Smooth muscle cell (in vitro differentiated cells): ENCODE data around the gene CARD9. TPM values are rescaled to one million over a fixed set of nuclear protein-coding genes. Genes with fewer than 3 reads are reported as not detected.

ENCODE experiments used
- DNase-seq: peaks from one replicate; lab custom pipeline; 2025; ENCODE audit not compliant: unreplicated experiment; lab: John Stamatoyannopoulos, UW
- H2AFZ ChIP-seq: fragments of 200-600 bp; sonication (generic); 2 replicates; pipeline ENCODE4 v1.6.0; 2016; ENCODE audit warnings: antibody characterized with exemption, low read depth, mild to moderate bottlenecking
- H3F3A ChIP-seq: fragments of 200-600 bp; sonication (generic); 2 replicates; pipeline ENCODE4 v1.6.0; 2017; ENCODE audit warnings: antibody characterized with exemption, low read depth
- H3K27ac ChIP-seq: fragments of 200-600 bp; sonication (generic); 2 replicates; pipeline ENCODE4 v1.5.1; 2016; ENCODE audit warnings: low read depth, mild to moderate bottlenecking
- H3K27me3 ChIP-seq: fragments of 200-600 bp; sonication (generic); 2 replicates; pipeline ENCODE4 v1.6.1; 2016; ENCODE audit warnings: low read depth, mild to moderate bottlenecking
- H3K36me3 ChIP-seq: fragments of 200-600 bp; sonication (generic); 2 replicates; pipeline ENCODE4 v1.5.1; 2016; ENCODE audit warnings: low read depth
- H3K4me1 ChIP-seq: fragments of 200-600 bp; sonication (generic); 2 replicates; pipeline ENCODE4 v1.5.1; 2016; ENCODE audit warnings: low read depth
- H3K4me2 ChIP-seq: fragments of 200-600 bp; sonication (generic); 2 replicates; pipeline ENCODE4 v1.6.0; 2016; ENCODE audit warnings: mild to moderate bottlenecking
- H3K4me3 ChIP-seq: fragments of 200-600 bp; sonication (generic); 2 replicates; pipeline ENCODE4 v1.5.1; 2016; ENCODE audit warnings: mild to moderate bottlenecking
- H3K79me2 ChIP-seq: fragments of 200-600 bp; sonication (generic); 2 replicates; pipeline ENCODE4 v1.6.0; 2016; ENCODE audit warnings: low read depth, mild to moderate bottlenecking
- H3K9ac ChIP-seq: fragments of 200-600 bp; sonication (generic); 2 replicates; pipeline ENCODE4 v1.6.0; 2016; ENCODE audit warnings: low read depth
- H3K9me3 ChIP-seq: fragments of 200-600 bp; sonication (generic); replicated peaks from 2 replicates; pipeline ENCODE4 v1.5.1; 2016; ENCODE audit warnings: low read depth
- H4K20me1 ChIP-seq: fragments of 200-600 bp; sonication (generic); 2 replicates; pipeline ENCODE4 v1.6.0; 2016; ENCODE audit warnings: low read depth
- CTCF ChIP-seq: fragments of 200-600 bp; sonication (generic); IDR thresholded peaks from 2 replicates; pipeline ENCODE4 v1.5.1; 2017; ENCODE audit warnings: borderline replicate concordance, mild to moderate bottlenecking, antibody characterized with exemption; ENCODE audit not compliant: insufficient read depth, poor library complexity, severe bottlenecking
- WGBS: methylation state at CpG from one replicate; pipeline ENCODE4 v1.1.7; 2016; ENCODE audit warnings: low lambda C conversion rate; 5-methylcytosine and 5-hydroxymethylcytosine counted together
- polyA plus RNA-seq: library from polyadenylated mRNA; unstranded; fragments of >200 nt; fragmentation: Nextera tagmentation; extraction: Ambion mirVana; gene quantifications from 2 replicates; pipeline ENCODE4 v1.2.1, GENCODE V29; 2016
- total RNA-seq: library from RNA; depleted of rRNA; stranded (reverse); fragments of >200 nt; gene quantifications from 2 replicates; pipeline ENCODE4 v1.2.3, GENCODE V29; 2014

The CARD9 gene
- total and polyA plus RNA-seq, 2 experiments from 2014 or later = 1.2 to 1.9 TPM

DNA sequence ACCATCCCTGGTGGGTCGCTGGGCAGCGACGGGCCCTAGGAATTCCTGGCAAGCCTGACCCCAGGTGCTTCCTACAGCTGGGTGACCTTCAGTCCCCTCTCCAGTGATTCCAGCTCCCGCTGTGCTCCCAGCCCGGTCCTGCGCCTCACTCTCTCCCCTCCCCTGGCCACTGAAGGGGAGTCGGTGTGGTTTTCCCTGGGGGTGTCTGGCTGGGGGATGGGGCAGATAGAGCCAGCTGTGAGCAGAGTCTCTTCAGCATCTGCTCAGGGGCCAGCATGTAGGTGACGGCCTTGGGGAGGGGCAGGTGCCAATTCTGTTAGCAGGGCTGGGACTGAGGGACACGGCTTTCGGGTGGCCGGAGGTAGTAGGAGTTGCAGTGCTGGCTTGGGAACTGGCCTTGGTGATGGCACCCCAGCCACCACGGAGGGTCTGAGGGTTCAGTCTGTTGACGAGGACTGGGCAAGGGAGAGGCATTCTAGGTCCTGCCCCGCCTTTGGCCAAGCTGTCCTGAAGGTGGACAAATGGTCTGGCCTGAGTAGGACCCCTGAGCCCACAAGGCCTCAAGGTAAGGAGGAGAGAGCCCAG lies 43.0 kb downstream of the CARD9 start:
- Histone ChIP-seq H3K79me2 (peaks cover 54% of the 10 kb centered on the region), H3K27me3 (no peaks in the 10 kb centered on the region), H3F3A (peaks cover 6% of the 10 kb centered on the region), H3K4me1 (peaks cover 27% of the 10 kb centered on the region), H3K36me3 (no peaks in the 10 kb centered on the region), H3K27ac (no peak overlapping the region), H3K9me3 (no peaks in the 10 kb centered on the region), H3K9ac (no peak overlapping the region), H2AFZ (no peak overlapping the region), H3K4me2 (no peak overlapping the region), H4K20me1 (peaks cover 76% of the 10 kb centered on the region), H3K4me3 (no peak overlapping the region)
- DNase-seq = no peak
- 94% methylated on average over 14 of the region's 14 CpGs for WGBS
- TF ChIP-seq CTCF = no peak

- no peaks in the 10 kb centered on the region for H3K9me3 ChIP-seq
- TF ChIP-seq CTCF = no peak
- H3K27me3 ChIP-seq = no peaks in the 10 kb centered on the region
- peaks cover 70% of the 10 kb centered on the region for H4K20me1 ChIP-seq
- H3K4me2 ChIP-seq = peak overlapping the region; percentile 96
- peaks cover 27% of the 10 kb centered on the region for H3K4me1 ChIP-seq
- DNase-seq = no peak
- H3K79me2 ChIP-seq = peaks cover 54% of the 10 kb centered on the region
- no peak overlapping the region for H3K9ac ChIP-seq
- H3K36me3 ChIP-seq = no peaks in the 10 kb centered on the region
- peaks cover 6% of the 10 kb centered on the region for H3F3A ChIP-seq
- H2AFZ ChIP-seq = no peak overlapping the region
- no peak overlapping the region for H3K4me3 ChIP-seq
- peak overlapping the region; percentile 80 for H3K27ac ChIP-seq
- 85% methylated on average over 10 of the region's 23 CpGs for WGBS
Observed at GRCh38 chr9:136329636-136330405, 43.6 kb downstream of the CARD9 start.

DNA sequence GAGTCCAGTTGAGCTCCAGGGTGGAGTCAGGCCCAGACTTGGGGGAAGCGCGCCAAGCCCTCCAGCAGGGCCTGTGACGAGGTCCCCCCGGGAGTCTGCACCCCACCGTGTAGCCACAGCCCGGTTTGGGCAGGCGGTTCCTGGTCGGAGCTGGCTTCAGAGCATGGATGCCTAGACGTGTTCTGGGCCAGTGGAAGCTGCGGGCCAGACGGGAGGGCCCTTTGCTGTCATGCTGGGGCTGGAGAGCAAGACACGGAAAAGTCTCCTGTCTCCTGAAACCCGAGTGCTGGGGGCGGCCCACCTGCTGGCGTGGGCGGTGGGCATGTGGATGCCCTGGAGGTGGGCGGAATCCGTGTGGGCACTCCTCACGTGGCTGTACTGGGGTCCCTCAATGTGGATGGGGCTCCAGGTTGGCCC lies 44.2 kb downstream of the CARD9 start:
- Histone ChIP-seq H3K4me2 (peak overlapping the region; percentile 96), H3K79me2 (peaks cover 54% of the 10 kb centered on the region), H3K36me3 (no peaks in the 10 kb centered on the region), H3K9me3 (no peaks in the 10 kb centered on the region), H3F3A (peaks cover 6% of the 10 kb centered on the region), H2AFZ (no peak overlapping the region), H4K20me1 (peaks cover 63% of the 10 kb centered on the region), H3K27ac (peak overlapping the region; percentile 80), H3K4me3 (peak overlapping the region; percentile 60), H3K27me3 (no peaks in the 10 kb centered on the region), H3K9ac (no peak overlapping the region), H3K4me1 (peaks cover 27% of the 10 kb centered on the region)
- no peak for TF ChIP-seq CTCF
- DNase-seq = no peak
- WGBS = 80% methylated on average over 19 of the region's 19 CpGs

- TF ChIP-seq CTCF = no peak
- peak; percentile 41 for DNase-seq
- Histone ChIP-seq H3K4me3 (peak overlapping the region; percentile 60), H3K9ac (peak overlapping the region; percentile 59), H3K4me1 (peaks cover 27% of the 10 kb centered on the region), H3K36me3 (no peaks in the 10 kb centered on the region), H3K27me3 (no peaks in the 10 kb centered on the region), H4K20me1 (peaks cover 58% of the 10 kb centered on the region), H3K9me3 (no peaks in the 10 kb centered on the region), H3K4me2 (peak overlapping the region; percentile 96), H3F3A (peaks cover 6% of the 10 kb centered on the region), H3K27ac (peak overlapping the region; percentile 80), H2AFZ (no peak overlapping the region), H3K79me2 (peaks cover 54% of the 10 kb centered on the region)
- WGBS = 11% methylated on average over 14 of the region's 15 CpGs
Observed at GRCh38 chr9:136328622-136329041, 44.8 kb downstream of the CARD9 start.
